Vagina (tissue), 2 donors: ENCODE results near the gene PGAP1. TPM values are rescaled to one million over a fixed set of nuclear protein-coding genes. Genes with fewer than 3 reads are reported as not detected.
A peak's percentile ranks its signal among the peaks of the same experiment; 100 is the strongest.

ENCODE experiments used
- DNase-seq, 2 donors: peaks; one replicate each; pipeline ENCODE4 v3.0.0-alpha.2; 2017; ENCODE audit errors: extremely low spot score in 2 of 2
- H3K27ac ChIP-seq: fragments of 200-600 bp; sonication (generic); one replicate; pipeline ENCODE4 v1.5.1; 2019
- H3K27me3 ChIP-seq: fragments of 200-600 bp; sonication (generic); one replicate; pipeline ENCODE4 v1.5.1; 2019
- H3K36me3 ChIP-seq, 2 donors: fragments of 200-600 bp; sonication (generic); one replicate each; pipeline ENCODE4 v1.5.1; 2017 to 2019
- H3K4me1 ChIP-seq: fragments of 200-600 bp; sonication (generic); one replicate; pipeline ENCODE4 v1.5.1; 2019
- H3K4me3 ChIP-seq, 2 donors: fragments of 200-600 bp; sonication (generic); 1 replicate in 1 of 2; 2 replicates in 1 of 2; pipeline ENCODE4 v1.5.1; 2016 to 2019
- H3K9me3 ChIP-seq: fragments of 200-600 bp; sonication (generic); one replicate; pipeline ENCODE4 v1.5.1; 2019
- CTCF ChIP-seq, 3 experiments: fragments of 450-650 bp in 2 of 3; fragments of 200-600 bp in 1 of 3; sonication (generic) in 1 of 3; IDR thresholded peaks; one replicate each; pipeline ENCODE4 v1.5.1; 2017 to 2019; ENCODE audit warnings: antibody characterized with exemption in 3 of 3, mild to moderate bottlenecking in 2 of 3, moderate library complexity in 2 of 3
- POLR2A ChIP-seq, 2 donors: fragments of 450-650 bp; IDR thresholded peaks; one replicate each; pipeline ENCODE4 v1.6.1; 2017; ENCODE audit warnings: antibody characterized with exemption in 2 of 2, mild to moderate bottlenecking in 2 of 2, moderate library complexity in 2 of 2
- POLR2AphosphoS5 ChIP-seq, 2 donors: sonication (generic); formaldehyde crosslinking; IDR thresholded peaks; one replicate each; pipeline ENCODE4 v1.9.0; 2017; ENCODE audit warnings: antibody characterized with exemption in 2 of 2, mild to moderate bottlenecking in 2 of 2, low read depth in 1 of 2; ENCODE audit not compliant: insufficient read depth in 1 of 2
- intact Hi-C: fragments of 100-400 bp; cut with DNase I; formaldehyde crosslinking; loops from one replicate; pipeline ENCODE4 v1.15.1; 2023
- total RNA-seq: library from RNA; depleted of rRNA; stranded (reverse); fragments of >200 nt; gene quantifications from one replicate; pipeline ENCODE4 v1.2.3, GENCODE V29; 2016

The PGAP1 gene
- total RNA-seq, 1 donor from 2014 or later: 15.2 TPM

DNA sequence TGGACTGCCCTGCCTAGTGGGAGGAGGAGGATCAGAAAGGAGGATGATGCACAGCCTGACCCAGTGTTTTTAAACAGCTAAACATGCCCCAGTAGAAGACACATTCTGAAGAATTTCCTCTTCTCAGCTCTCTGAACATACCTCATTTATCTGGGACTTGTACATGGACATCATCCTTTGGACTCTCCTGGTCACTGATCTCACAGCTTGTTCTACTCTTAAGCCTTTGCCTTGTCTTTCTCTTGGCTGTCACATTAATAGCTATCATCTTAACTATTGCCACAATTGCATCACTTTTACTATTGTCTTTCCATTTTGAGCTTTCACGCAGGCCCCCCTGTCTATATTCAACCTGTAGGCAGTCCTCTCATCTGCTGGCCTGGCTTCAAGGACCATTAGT lies 42.0 kb upstream of the PGAP1 start:
- H3K4me1 ChIP-seq: no peaks in the 10 kb centered on the region

GRCh38 chr2:196967775-196968174 lies 41.3 kb upstream of the PGAP1 start:
- Histone ChIP-seq H3K9me3 (no peaks in the 10 kb centered on the region), H3K36me3 (no peaks in the 10 kb centered on the region), H3K27ac (no peak overlapping the region), H3K27me3 (no peaks in the 10 kb centered on the region), H3K4me1 (no peaks in the 10 kb centered on the region), H3K4me3 (no peak overlapping the region)
- TF ChIP-seq CTCF (IDR thresholded peaks at IDR 0.05) (no peak), POLR2AphosphoS5 (IDR thresholded peaks at IDR 0.05; ENCODE audit: insufficient read depth in 1 of 2, low read depth in 1 of 2) (no peak), POLR2A (IDR thresholded peaks at IDR 0.05) (no peak)
- intact Hi-C loops: no loop called here
- DNase-seq: no peak

More for the DNA sequence above, 42.0 kb upstream of the PGAP1 start:
- Histone ChIP-seq H3K4me3 (no peak overlapping the region), H3K36me3 (no peaks in the 10 kb centered on the region), H3K27me3 (no peaks in the 10 kb centered on the region), H3K27ac (no peak overlapping the region), H3K9me3 (no peaks in the 10 kb centered on the region)
- intact Hi-C loops: no loop called here
- TF ChIP-seq POLR2A (IDR thresholded peaks at IDR 0.05) (no peak), POLR2AphosphoS5 (IDR thresholded peaks at IDR 0.05; ENCODE audit: insufficient read depth in 1 of 2, low read depth in 1 of 2) (no peak), CTCF (IDR thresholded peaks at IDR 0.05) (no peak)
- no peak for DNase-seq

DNA sequence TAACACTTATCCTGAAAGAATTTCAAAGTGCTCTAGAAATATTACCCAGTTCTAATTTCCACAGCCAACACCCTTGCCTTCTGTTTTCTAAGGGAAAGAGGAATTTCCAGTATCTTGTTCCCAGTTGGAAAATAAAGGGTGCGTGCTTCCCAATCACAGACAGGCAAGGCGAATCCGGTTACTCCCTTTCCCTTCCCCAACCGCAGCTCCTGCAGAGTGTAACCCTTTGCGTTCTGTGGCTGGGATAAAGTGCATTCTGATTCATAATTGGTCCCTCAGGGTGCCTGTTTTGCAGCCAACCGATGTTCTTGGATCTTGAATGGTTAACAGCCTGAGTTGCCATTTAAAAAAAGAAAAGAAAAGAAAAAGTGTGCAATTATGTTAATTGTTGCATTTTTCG lies 40.6 kb upstream of the PGAP1 start:
- no peak overlapping the region for H3K27ac ChIP-seq
- no peaks in the 10 kb centered on the region for H3K36me3 ChIP-seq
- no peaks in the 10 kb centered on the region for H3K27me3 ChIP-seq
- no peaks in the 10 kb centered on the region for H3K4me1 ChIP-seq
- no peak for TF ChIP-seq POLR2A (IDR thresholded peaks at IDR 0.05)
- no peak for TF ChIP-seq POLR2AphosphoS5 (IDR thresholded peaks at IDR 0.05; ENCODE audit: insufficient read depth in 1 of 2, low read depth in 1 of 2)
- no peak for TF ChIP-seq CTCF (IDR thresholded peaks at IDR 0.05)
- H3K4me3 ChIP-seq: peak overlapping the region; percentile 21 to 22
- intact Hi-C loops: no loop called here
- no peaks in the 10 kb centered on the region for H3K9me3 ChIP-seq
- DNase-seq: no peak

GRCh38 chr2:196966061-196966460 lies 39.6 kb upstream of the PGAP1 start:
- H3K4me3 ChIP-seq: no peak overlapping the region
- H3K27me3 ChIP-seq: no peaks in the 10 kb centered on the region
- intact Hi-C loops: no loop called here
- H3K27ac ChIP-seq: no peak overlapping the region
- no peaks in the 10 kb centered on the region for H3K36me3 ChIP-seq
- TF ChIP-seq POLR2A (IDR thresholded peaks at IDR 0.05) (no peak), POLR2AphosphoS5 (IDR thresholded peaks at IDR 0.05; ENCODE audit: insufficient read depth in 1 of 2, low read depth in 1 of 2) (no peak), CTCF (IDR thresholded peaks at IDR 0.05) (no peak)
- H3K4me1 ChIP-seq: no peaks in the 10 kb centered on the region
- no peak for DNase-seq
- no peaks in the 10 kb centered on the region for H3K9me3 ChIP-seq

DNA sequence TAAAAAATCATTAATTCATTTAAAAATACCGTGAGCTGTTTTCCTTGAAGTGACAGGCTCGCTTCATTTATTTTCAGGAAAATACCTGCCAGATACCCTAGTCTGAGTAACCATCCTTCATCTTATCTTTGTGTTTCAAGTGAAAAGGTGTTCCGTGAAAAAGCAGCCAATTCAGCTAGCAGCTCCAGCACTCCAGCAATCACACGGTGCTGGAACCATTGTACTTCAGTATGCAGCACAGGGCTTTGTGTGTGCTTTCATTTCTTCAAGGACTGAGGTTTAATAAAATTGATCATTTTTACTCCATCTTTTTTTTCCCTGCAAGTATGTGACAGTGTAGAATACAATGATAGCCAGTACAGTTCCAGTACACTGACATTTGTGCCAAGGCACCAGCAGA lies 39.1 kb upstream of the PGAP1 start:
- H3K4me3 ChIP-seq: no peak overlapping the region
- no peaks in the 10 kb centered on the region for H3K36me3 ChIP-seq
- H3K27me3 ChIP-seq: no peaks in the 10 kb centered on the region
- H3K27ac ChIP-seq: no peak overlapping the region
- H3K9me3 ChIP-seq: no peaks in the 10 kb centered on the region
- TF ChIP-seq CTCF (IDR thresholded peaks at IDR 0.05) (no peak), POLR2A (IDR thresholded peaks at IDR 0.05) (no peak), POLR2AphosphoS5 (IDR thresholded peaks at IDR 0.05; ENCODE audit: insufficient read depth in 1 of 2, low read depth in 1 of 2) (no peak)
- H3K4me1 ChIP-seq: no peaks in the 10 kb centered on the region
- intact Hi-C loops: no loop called here
- no peak for DNase-seq
